NOMO-1 treated with DMSO at 0.1 percent for 48 hours (cell line): ENCODE results near the gene AGPAT1.

Experiments
- DNase-seq: peaks from one replicate; lab custom pipeline; 2025; ENCODE audit not compliant: unreplicated experiment; lab: John Stamatoyannopoulos, UW

The AGPAT1 gene

GRCh38 chr6:32173051-32173727, 2.7 kb downstream of the AGPAT1 start:
- no peak for DNase-seq

DNA sequence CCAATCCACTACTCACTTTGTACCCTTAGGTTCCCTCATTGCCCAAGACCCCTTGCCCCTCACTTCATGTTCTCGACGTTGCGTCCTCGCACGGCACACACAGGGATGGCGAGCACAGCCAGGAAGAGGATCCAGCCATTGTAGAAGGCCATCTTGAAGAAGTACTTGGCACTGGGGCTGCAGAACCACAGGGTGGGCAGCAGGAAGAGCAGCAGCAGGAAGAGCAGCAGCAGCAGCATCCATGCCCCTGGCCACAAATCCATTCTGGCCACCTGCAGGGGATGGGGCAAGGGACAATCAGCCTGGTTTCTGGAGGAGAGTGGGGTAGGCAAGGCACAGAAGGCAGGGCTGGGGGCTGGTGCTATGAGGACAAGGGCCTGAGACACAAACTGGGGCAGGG, 4.7 kb downstream of the AGPAT1 start:
- DNase-seq: no peak

GRCh38 chr6:32170294-32170693, 5.6 kb downstream of the AGPAT1 start:
- DNase-seq: no peak

DNA sequence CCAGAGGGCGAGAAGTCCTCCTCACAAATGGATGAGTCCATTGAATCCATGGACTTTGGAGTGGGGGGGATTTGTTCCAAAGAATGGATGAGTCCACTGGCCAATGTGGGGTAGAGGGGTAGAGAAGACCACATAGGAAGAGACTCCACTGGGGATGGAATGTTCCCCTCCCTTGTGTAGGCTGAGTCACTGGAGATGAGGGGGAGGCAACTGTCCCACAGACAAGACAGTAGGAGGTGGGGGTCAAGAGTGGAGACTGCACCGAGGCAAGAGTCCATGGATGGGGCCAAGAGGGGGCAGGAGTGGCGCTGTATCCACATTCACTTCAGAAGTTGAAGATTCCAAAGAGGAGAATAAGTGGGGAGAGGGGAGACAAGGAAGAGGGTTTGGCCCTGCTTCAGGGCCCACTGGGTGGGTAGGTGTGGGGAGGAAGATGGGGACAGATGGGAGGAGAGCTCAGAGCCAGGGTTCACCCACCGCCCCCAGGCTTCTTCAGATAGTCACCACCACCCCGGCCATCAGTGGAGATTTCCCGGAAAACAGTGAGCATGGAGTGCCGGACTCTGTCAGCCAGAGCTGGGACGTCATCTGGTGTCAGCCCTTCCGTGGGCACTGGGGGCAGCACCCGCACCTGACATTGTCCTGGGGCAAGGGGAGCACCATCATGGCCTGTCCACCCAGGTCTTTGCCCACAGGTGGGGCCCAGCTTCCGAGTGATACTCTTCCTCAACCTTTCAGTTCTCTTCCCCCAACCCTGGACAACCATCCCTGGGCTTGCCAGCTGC, 6.9 kb downstream of the AGPAT1 start:
- DNase-seq: no peak

GRCh38 chr6:32168350-32168749, 7.5 kb downstream of the AGPAT1 start:
- DNase-seq: no peak

- no peak for DNase-seq
Observed at GRCh38 chr6:32167761-32168262, 8.1 kb downstream of the AGPAT1 start.

DNA sequence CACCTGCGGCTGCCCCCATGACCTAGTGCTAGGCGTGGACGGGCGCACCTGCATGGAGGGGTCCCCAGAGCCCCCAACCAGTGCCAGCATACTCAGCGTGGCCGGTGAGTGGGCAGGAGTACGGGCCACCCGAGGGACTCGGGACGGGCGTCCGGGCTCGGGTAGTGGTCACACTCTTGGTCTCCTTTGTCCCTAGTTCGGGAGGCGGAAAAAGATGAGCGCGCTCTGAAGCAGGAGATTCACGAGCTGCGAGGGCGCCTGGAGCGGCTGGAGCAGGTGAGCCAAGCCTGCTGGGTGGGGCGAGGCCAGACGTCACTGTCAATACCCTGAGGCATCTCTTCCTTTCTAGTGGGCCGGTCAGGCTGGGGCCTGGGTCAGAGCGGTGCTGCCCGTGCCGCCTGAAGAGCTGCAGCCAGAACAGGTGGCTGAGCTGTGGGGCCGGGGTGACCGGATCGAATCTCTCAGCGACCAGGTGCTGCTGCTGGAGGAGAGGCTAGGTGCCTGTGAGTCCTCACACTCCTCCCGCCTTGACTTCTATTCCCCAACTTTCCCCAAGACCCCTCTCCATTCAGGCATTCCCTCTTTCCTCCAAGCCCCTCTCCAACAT, 8.6 kb downstream of the AGPAT1 start:
- DNase-seq: no peak

GRCh38 chr6:32166411-32167061, 9.3 kb downstream of the AGPAT1 start:
- DNase-seq: no peak

- DNase-seq: no peak
Observed at GRCh38 chr6:32164295-32164694, 11.6 kb downstream of the AGPAT1 start, which contains the start of gene EGFL8. Gene EGFL8, plus strand, starts transcription at chr6:32164595. Its CDS starts 1,571 bp downstream, at chr6:32166166.

DNA sequence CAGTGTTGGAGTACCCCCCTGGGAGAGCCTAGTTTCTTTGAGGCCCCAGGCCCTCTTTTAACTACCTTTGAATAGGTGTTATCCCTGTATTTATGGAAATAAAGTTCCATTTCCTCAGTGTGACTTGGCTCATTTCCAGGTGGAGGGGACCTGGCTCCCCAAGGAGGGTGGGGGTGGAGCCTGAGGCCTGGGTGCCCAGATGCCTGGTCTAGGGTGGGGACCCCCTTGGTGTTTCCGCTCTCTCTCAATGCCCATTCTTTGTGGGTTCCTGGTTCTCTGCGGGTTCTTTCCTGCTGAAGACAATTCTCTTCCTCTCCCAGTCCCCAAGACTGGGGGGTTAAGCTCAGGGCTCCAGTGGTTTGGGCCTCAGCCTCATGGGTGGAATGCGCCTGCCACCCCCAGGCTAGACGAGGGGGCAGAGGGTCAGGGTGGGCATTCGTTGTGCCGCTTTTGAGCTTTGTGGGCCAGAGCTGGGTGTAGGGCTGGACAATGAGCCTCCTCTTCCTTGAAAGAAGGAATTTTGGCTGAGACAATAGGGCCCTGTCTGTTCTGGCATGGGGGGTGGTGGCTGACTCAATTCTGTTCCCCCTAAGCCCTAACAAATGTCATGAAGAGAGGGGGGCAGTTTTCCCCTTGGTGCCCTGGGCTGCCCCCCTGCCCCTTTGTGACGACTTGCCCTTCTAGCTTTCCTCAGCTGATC, 12.2 kb downstream of the AGPAT1 start:
- DNase-seq: no peak

DNA sequence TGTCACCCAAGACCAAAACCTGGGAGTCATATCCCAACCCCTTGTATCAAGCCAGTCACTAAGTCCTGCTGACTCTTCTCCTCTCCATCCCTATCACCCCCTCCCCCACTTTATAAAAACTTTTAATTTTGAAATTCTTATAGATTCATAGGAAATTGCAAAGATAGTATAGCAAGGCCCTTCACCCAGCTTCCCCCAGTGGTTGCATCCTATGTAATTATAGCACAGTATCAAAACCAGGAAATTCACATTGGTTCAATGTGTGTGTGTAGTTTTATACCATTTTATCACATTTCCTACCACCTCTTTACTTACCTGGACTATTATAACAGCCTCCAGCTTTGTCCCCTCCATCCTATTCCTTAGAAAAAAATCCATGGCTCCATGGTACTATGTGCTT, 17.8 kb downstream of the AGPAT1 start:
- DNase-seq: no peak

GRCh38 chr6:32156891-32157290, 19.0 kb downstream of the AGPAT1 start:
- no peak for DNase-seq

DNA sequence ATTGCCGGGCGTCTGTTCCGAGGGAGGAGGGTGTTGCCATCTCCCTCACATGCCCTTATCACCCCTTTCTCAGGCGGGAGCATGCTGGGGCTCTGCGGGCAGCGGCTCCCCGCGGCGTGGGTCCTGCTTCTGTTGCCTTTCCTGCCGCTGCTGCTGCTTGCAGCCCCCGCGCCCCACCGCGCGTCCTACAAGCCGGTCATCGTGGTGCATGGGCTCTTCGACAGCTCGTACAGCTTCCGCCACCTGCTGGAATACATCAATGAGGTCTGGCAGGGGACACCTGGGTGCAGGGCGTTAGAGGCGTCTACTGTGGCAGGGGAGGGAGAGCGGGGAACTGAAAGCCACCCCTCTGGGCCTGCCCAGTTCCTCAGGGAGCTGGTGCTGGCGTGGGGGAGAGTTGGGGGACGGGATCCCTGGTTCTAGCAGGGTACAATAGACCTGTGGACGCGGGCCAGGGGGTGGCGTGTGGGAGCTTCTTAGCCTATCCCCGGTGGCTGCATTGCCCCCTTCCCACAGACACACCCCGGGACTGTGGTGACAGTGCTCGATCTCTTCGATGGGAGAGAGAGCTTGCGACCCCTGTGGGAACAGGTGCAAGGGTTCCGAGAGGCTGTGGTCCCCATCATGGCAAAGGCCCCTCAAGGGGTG, 21.2 kb downstream of the AGPAT1 start:
- DNase-seq: peak; percentile 69

GRCh38 chr6:32153564-32154513, 22.0 kb downstream of the AGPAT1 start, which contains the start of gene PPT2:
Gene PPT2, plus strand, starts transcription at chr6:32154141. Its CDS starts 454 bp downstream, at chr6:32154595.
- peak; percentile 66 for DNase-seq

- no peak for DNase-seq
Observed at GRCh38 chr6:32152769-32153563, 22.9 kb downstream of the AGPAT1 start.

GRCh38 chr6:32151863-32152768, 23.8 kb downstream of the AGPAT1 start, which contains the start of gene PRRT1:
Gene PRRT1, minus strand, starts transcription at chr6:32151939. Its CDS starts 112 bp downstream, at chr6:32151827.
- no peak for DNase-seq
